GM23338 (cell line): ENCODE data around the gene NCOR2. TPM values are rescaled to one million over a fixed set of nuclear protein-coding genes. Genes with fewer than 3 reads are reported as not detected.

Experiments
- ATAC-seq: fragments of 200-7000 bp; cut with Tn5 transposase; 3 replicates; pipeline ENCODE4 v1.9.1; 2020
- DNase-seq: peaks from one replicate; pipeline ENCODE4 v3.0.0-alpha.2; 2015; ENCODE audit warnings: low spot score
- H2AFZ ChIP-seq: fragments of 200-600 bp; sonication (generic); 2 replicates; pipeline ENCODE4 v1.8.0; 2016; ENCODE audit warnings: antibody characterized with exemption, mild to moderate bottlenecking, moderate library complexity
- H3F3A ChIP-seq: fragments of 200-600 bp; sonication (generic); replicated peaks from 2 replicates; pipeline ENCODE4 v1.8.0; 2017; ENCODE audit warnings: antibody characterized with exemption, mixed run types, low read depth
- H3K27ac ChIP-seq: fragments of 200-600 bp; sonication (generic); 2 replicates; pipeline ENCODE4 v1.6.1; 2016; ENCODE audit warnings: low read depth
- H3K27me3 ChIP-seq: fragments of 200-600 bp; sonication (generic); 2 replicates; pipeline ENCODE4 v1.8.0; 2016; ENCODE audit warnings: mild to moderate bottlenecking, mixed run types, moderate library complexity; ENCODE audit not compliant: insufficient read depth
- H3K36me3 ChIP-seq: fragments of 200-600 bp; sonication (generic); 2 replicates; pipeline ENCODE4 v1.8.0; 2016; ENCODE audit warnings: mild to moderate bottlenecking; ENCODE audit not compliant: insufficient read depth
- H3K4me1 ChIP-seq: fragments of 200-600 bp; sonication (generic); 2 replicates; pipeline ENCODE4 v1.8.0; 2016; ENCODE audit warnings: mild to moderate bottlenecking, moderate library complexity; ENCODE audit not compliant: insufficient read depth
- H3K4me2 ChIP-seq: fragments of 200-600 bp; sonication (generic); 2 replicates; pipeline ENCODE4 v1.7.1; 2017; ENCODE audit warnings: mixed run types
- H3K4me3 ChIP-seq: fragments of 200-600 bp; sonication (generic); 2 replicates; pipeline ENCODE4 v1.6.1; 2016; ENCODE audit warnings: mixed run types
- H3K79me2 ChIP-seq: fragments of 200-600 bp; sonication (generic); replicated peaks from 2 replicates; pipeline ENCODE4 v1.8.0; 2017; ENCODE audit warnings: mild to moderate bottlenecking; ENCODE audit not compliant: insufficient read depth
- H3K9me2 ChIP-seq: fragments of 200-600 bp; sonication (generic); 2 replicates; pipeline ENCODE4 v1.8.0; 2017; ENCODE audit not compliant: insufficient read depth
- H4K20me1 ChIP-seq: fragments of 200-600 bp; sonication (generic); replicated peaks from 2 replicates; pipeline ENCODE4 v1.8.0; 2017; ENCODE audit warnings: mild to moderate bottlenecking; ENCODE audit not compliant: insufficient read depth
- H3K27ac Mint-ChIP-seq: 2 replicates; pipeline ENCODE4 v1.8.0; 2020; ENCODE audit warnings: inconsistent platforms, mild to moderate bottlenecking, moderate library complexity, mixed read lengths
- H3K27me3 Mint-ChIP-seq: 3 replicates; pipeline ENCODE4 v1.8.0; 2022; ENCODE audit warnings: low read depth, mild to moderate bottlenecking, moderate library complexity, mixed read lengths, inconsistent platforms; ENCODE audit not compliant: insufficient read depth, poor library complexity
- H3K36me3 Mint-ChIP-seq: 3 replicates; pipeline ENCODE4 v1.8.0; 2021; ENCODE audit warnings: low read depth, mild to moderate bottlenecking, inconsistent platforms, moderate library complexity, mixed read lengths
- H3K4me1 Mint-ChIP-seq: 3 replicates; pipeline ENCODE4 v1.8.0; 2020; ENCODE audit warnings: mild to moderate bottlenecking, inconsistent platforms, mixed read lengths
- H3K4me3 Mint-ChIP-seq: 3 replicates; pipeline ENCODE4 v1.8.0; 2021; ENCODE audit warnings: moderate library complexity, mild to moderate bottlenecking, inconsistent platforms, mixed read lengths
- H3K9me3 Mint-ChIP-seq: 3 replicates; pipeline ENCODE4 v1.8.0; 2020; ENCODE audit warnings: moderate library complexity, mild to moderate bottlenecking, inconsistent platforms, mixed read lengths
- CREB1 ChIP-seq: fragments of 250-450 bp; sonication (Bioruptor Pico); IDR thresholded peaks from 2 replicates; pipeline ENCODE4 v1.5.0; 2020; ENCODE audit warnings: low read depth, mild to moderate bottlenecking, moderate library complexity
- EZH2 ChIP-seq: fragments of 200-600 bp; sonication (generic); IDR thresholded peaks from one replicate; pipeline ENCODE4 v1.8.0; 2017; ENCODE audit warnings: antibody characterized with exemption, mild to moderate bottlenecking, low read depth; ENCODE audit not compliant: unreplicated experiment
- JUNB ChIP-seq: IDR thresholded peaks from one replicate; pipeline ENCODE4 v1.6.1; 2016; ENCODE audit warnings: antibody characterized with exemption; ENCODE audit not compliant: unreplicated experiment
- NANOG ChIP-seq: IDR thresholded peaks from 2 replicates; pipeline ENCODE4 v1.6.1; 2016; ENCODE audit warnings: antibody characterized with exemption, borderline replicate concordance
- STAT1 ChIP-seq: IDR thresholded peaks from one replicate; pipeline ENCODE4 v1.6.1; 2016; ENCODE audit warnings: antibody characterized with exemption; ENCODE audit not compliant: unreplicated experiment
- ZNF114 ChIP-seq: fragments of 250-450 bp; sonication (Bioruptor Pico); IDR thresholded peaks from 2 replicates; pipeline ENCODE4 v1.5.0; 2020; ENCODE audit warnings: mild to moderate bottlenecking, moderate library complexity
- polyA plus RNA-seq: library from polyadenylated mRNA; unstranded; fragments of >200 nt; fragmentation: Nextera tagmentation; extraction: Ambion mirVana; gene quantifications from 2 replicates; pipeline ENCODE4 v1.2.1, GENCODE V29; 2016
- total RNA-seq: library from RNA; depleted of rRNA; stranded (reverse); fragments of >200 nt; shearing (Covaris generic); gene quantifications from 2 replicates; pipeline ENCODE4 v1.2.3, GENCODE V29; 2014
- TF ChIP-seq, protein P1 (sequence below): fragments of 250-450 bp; sonication (Bioruptor Pico); IDR thresholded peaks from 2 replicates; pipeline ENCODE4 v1.5.0; 2020; ENCODE audit warnings: mild to moderate bottlenecking, moderate library complexity
- TF ChIP-seq, protein P2 (sequence below): IDR thresholded peaks from one replicate; pipeline ENCODE4 v1.6.1; 2018; ENCODE audit warnings: antibody characterized with exemption; ENCODE audit not compliant: unreplicated experiment

NCOR2 gene
- total and polyA plus RNA-seq, 2 experiments from 2014 or later: 69.6 to 190 TPM

DNA sequence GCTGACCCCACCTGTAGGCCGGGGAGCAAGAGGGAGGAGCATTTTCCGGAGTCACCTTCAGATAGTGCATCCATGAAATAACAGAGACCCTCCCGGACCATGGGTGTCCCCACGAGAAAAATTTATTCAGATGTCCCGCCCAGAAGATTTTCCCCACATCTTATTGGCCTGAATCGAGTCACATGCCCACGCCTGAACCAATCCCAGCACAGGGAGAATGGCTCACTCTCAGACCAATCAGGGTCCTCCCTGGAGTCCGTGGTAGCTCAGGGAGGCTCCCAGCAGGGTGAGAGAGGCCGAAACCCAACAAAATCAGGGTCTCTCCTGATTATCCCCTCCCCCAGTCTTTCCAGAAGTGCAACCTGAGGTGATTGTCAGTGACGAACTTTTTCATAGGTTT lies 16.4 kb upstream of the NCOR2 start (continued):
- TF ChIP-seq STAT1: no peak
- no peak for TF ChIP-seq EZH2
- no peak for TF ChIP-seq NANOG

DNA sequence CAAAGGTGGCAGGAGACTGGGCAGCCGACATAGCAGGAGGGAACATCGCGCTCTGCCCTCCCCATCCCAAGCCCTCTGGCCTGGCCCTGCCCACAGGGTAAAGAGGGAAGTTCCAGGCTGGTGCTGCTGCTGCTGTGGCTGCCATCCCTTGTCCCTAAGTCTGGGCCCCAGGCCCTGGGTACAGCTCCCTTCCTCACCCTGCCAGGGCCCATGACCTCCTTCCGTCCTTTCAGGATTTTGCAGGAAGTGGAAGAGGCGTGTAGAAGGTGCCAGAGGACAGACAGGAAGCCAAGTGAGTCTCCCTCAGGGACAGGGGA lies 14.7 kb upstream of the NCOR2 start:
- no peak for TF ChIP-seq ZNF114 (CRISPR knock-in tag)
- H3K27me3 ChIP-seq: no peaks in the 10 kb centered on the region
- no peaks in the 10 kb centered on the region for H3K79me2 ChIP-seq
- no peak overlapping the region for H3K27ac ChIP-seq
- no peaks in the 10 kb centered on the region for H3K4me1 ChIP-seq
- H3K4me2 ChIP-seq: no peak overlapping the region
- H3K27me3 Mint-ChIP-seq: peaks cover 18% of the 10 kb centered on the region
- H3K4me3 ChIP-seq: no peak overlapping the region
- no peaks in the 10 kb centered on the region for H4K20me1 ChIP-seq
- peaks cover 2% of the 10 kb centered on the region; the same call in 1 of the 3 replicates for H3K4me1 Mint-ChIP-seq
- H3K36me3 ChIP-seq: no peaks in the 10 kb centered on the region
- DNase-seq (no peak), ATAC-seq (peak; percentile 34; the same call in 2 of the 3 replicates)
- H3K9me2 ChIP-seq: no peaks in the 10 kb centered on the region
- no peak overlapping the region for H3K27ac Mint-ChIP-seq
- no peak overlapping the region for H2AFZ ChIP-seq
- no peaks in the 10 kb centered on the region for H3F3A ChIP-seq
- peaks cover 2% of the 10 kb centered on the region; the same call in 1 of the 3 replicates for H3K36me3 Mint-ChIP-seq
- H3K4me3 Mint-ChIP-seq: no peak overlapping the region
- peaks cover 19% of the 10 kb centered on the region for H3K9me3 Mint-ChIP-seq

DNA sequence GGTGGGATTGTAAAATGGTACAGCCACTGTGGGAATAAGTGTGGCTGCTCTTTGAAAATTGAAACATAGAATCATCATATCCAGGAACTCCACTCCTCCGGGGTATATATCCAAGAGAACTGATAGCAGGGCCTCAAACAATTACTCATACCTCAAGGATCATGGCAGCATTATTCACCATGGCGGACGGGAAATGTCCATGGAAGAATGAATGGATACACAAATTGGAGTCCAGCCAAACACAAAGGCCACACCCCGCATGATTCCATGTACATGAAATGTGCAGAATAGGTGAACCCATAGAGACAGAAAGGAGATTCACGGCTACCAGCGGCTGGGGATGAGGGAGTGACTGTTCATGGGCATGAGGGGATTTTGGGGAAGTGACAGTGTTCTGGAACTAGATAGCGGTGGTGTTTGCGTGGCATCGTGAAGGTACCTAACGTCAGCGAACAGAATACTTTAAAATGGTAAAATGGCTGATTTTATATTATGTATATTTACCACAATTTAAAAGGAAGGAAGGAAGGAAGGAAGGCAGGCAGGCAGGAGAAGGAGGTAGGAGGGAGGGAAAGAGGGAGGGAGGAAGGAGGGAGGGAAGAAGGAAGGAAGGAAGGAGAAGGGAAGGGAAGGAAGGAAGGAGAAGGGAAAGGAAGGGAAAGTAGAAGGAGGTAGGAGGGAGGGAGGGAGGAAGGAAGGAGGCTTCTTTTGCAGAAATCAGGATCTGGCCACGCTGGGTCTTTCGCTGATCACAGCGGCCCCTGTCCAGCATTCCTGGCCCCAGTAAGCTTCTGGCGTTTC lies 14.1 kb upstream of the NCOR2 start:
- Histone ChIP-seq H4K20me1 (no peaks in the 10 kb centered on the region), H3K4me3 (no peak overlapping the region), H3F3A (no peaks in the 10 kb centered on the region), H3K9me2 (no peaks in the 10 kb centered on the region), H3K4me1 (no peaks in the 10 kb centered on the region), H3K27ac (no peak overlapping the region), H2AFZ (no peak overlapping the region), H3K4me2 (no peak overlapping the region), H3K27me3 (no peaks in the 10 kb centered on the region), H3K36me3 (no peaks in the 10 kb centered on the region), H3K79me2 (no peaks in the 10 kb centered on the region)
- H3K36me3 Mint-ChIP-seq: peaks cover 2% of the 10 kb centered on the region; the same call in 1 of the 3 replicates
- peaks cover 18% of the 10 kb centered on the region for H3K27me3 Mint-ChIP-seq
- peaks cover 24% of the 10 kb centered on the region for H3K9me3 Mint-ChIP-seq
- no peak overlapping the region for H3K4me3 Mint-ChIP-seq
- no peak overlapping the region for H3K27ac Mint-ChIP-seq
- ATAC-seq (no peak), DNase-seq (no peak)
- TF ChIP-seq, protein P1, sequence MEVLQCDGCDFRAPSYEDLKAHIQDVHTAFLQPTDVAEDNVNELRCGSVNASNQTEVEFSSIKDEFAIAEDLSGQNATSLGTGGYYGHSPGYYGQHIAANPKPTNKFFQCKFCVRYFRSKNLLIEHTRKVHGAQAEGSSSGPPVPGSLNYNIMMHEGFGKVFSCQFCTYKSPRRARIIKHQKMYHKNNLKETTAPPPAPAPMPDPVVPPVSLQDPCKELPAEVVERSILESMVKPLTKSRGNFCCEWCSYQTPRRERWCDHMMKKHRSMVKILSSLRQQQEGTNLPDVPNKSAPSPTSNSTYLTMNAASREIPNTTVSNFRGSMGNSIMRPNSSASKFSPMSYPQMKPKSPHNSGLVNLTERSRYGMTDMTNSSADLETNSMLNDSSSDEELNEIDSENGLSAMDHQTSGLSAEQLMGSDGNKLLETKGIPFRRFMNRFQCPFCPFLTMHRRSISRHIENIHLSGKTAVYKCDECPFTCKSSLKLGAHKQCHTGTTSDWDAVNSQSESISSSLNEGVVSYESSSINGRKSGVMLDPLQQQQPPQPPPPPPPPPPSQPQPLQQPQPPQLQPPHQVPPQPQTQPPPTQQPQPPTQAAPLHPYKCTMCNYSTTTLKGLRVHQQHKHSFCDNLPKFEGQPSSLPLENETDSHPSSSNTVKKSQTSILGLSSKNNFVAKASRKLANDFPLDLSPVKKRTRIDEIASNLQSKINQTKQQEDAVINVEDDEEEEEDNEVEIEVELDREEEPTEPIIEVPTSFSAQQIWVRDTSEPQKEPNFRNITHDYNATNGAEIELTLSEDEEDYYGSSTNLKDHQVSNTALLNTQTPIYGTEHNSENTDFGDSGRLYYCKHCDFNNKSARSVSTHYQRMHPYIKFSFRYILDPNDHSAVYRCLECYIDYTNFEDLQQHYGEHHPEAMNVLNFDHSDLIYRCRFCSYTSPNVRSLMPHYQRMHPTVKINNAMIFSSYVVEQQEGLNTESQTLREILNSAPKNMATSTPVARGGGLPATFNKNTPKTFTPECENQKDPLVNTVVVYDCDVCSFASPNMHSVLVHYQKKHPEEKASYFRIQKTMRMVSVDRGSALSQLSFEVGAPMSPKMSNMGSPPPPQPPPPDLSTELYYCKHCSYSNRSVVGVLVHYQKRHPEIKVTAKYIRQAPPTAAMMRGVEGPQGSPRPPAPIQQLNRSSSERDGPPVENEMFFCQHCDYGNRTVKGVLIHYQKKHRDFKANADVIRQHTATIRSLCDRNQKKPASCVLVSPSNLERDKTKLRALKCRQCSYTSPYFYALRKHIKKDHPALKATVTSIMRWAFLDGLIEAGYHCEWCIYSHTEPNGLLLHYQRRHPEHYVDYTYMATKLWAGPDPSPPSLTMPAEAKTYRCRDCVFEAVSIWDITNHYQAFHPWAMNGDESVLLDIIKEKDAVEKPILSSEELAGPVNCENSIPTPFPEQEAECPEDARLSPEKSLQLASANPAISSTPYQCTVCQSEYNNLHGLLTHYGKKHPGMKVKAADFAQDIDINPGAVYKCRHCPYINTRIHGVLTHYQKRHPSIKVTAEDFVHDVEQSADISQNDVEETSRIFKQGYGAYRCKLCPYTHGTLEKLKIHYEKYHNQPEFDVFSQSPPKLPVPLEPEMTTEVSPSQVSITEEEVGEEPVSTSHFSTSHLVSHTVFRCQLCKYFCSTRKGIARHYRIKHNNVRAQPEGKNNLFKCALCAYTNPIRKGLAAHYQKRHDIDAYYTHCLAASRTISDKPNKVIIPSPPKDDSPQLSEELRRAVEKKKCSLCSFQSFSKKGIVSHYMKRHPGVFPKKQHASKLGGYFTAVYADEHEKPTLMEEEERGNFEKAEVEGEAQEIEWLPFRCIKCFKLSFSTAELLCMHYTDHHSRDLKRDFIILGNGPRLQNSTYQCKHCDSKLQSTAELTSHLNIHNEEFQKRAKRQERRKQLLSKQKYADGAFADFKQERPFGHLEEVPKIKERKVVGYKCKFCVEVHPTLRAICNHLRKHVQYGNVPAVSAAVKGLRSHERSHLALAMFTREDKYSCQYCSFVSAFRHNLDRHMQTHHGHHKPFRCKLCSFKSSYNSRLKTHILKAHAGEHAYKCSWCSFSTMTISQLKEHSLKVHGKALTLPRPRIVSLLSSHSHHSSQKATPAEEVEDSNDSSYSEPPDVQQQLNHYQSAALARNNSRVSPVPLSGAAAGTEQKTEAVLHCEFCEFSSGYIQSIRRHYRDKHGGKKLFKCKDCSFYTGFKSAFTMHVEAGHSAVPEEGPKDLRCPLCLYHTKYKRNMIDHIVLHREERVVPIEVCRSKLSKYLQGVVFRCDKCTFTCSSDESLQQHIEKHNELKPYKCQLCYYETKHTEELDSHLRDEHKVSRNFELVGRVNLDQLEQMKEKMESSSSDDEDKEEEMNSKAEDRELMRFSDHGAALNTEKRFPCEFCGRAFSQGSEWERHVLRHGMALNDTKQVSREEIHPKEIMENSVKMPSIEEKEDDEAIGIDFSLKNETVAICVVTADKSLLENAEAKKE (CRISPR knock-in tag): no peak
- TF ChIP-seq JUNB (no peak), CREB1 (CRISPR knock-in tag) (no peak), NANOG (no peak)
- TF ChIP-seq, protein P2, sequence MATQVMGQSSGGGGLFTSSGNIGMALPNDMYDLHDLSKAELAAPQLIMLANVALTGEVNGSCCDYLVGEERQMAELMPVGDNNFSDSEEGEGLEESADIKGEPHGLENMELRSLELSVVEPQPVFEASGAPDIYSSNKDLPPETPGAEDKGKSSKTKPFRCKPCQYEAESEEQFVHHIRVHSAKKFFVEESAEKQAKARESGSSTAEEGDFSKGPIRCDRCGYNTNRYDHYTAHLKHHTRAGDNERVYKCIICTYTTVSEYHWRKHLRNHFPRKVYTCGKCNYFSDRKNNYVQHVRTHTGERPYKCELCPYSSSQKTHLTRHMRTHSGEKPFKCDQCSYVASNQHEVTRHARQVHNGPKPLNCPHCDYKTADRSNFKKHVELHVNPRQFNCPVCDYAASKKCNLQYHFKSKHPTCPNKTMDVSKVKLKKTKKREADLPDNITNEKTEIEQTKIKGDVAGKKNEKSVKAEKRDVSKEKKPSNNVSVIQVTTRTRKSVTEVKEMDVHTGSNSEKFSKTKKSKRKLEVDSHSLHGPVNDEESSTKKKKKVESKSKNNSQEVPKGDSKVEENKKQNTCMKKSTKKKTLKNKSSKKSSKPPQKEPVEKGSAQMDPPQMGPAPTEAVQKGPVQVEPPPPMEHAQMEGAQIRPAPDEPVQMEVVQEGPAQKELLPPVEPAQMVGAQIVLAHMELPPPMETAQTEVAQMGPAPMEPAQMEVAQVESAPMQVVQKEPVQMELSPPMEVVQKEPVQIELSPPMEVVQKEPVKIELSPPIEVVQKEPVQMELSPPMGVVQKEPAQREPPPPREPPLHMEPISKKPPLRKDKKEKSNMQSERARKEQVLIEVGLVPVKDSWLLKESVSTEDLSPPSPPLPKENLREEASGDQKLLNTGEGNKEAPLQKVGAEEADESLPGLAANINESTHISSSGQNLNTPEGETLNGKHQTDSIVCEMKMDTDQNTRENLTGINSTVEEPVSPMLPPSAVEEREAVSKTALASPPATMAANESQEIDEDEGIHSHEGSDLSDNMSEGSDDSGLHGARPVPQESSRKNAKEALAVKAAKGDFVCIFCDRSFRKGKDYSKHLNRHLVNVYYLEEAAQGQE: no peak
- H3K4me1 Mint-ChIP-seq: peaks cover 2% of the 10 kb centered on the region; the same call in 1 of the 3 replicates
